Astrocyte (in vitro differentiated cells and primary cell): ENCODE data around the gene REL.

Source experiments
- EZH2 ChIP-seq: IDR thresholded peaks from 2 replicates; pipeline ENCODE4 v1.6.1; 2012; ENCODE audit warnings: mild to moderate bottlenecking, low read length, inconsistent platforms; ENCODE audit not compliant: insufficient read depth
- TF ChIP-seq, protein P1 (sequence below): IDR thresholded peaks from 2 replicates; pipeline ENCODE4 v1.5.1; 2011; ENCODE audit warnings: low read depth, mild to moderate bottlenecking, inconsistent platforms, low read length, moderate library complexity; ENCODE audit not compliant: insufficient read depth

DNA sequence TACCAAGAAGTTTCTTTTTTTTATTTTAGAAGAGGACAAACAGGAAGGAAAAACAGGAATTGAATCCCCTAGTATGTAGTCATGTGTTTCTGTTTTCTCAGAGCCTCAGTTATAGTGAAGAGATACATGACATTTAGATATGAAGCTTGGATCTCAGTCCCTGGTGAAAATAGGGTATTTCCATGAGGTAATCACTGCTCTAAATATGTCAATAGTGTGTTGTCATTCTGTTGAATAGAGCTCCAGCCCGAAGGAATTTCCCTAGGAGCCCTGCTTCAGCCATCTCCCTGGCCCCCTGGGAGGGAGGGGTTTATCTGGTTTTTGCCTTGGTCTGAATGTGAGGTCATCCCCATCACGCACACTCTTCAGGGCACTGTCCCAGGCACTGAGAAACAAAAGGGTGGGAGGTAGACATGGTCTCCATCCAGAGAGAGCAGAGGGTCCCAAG, 47.1 kb upstream of the REL start:
- TF ChIP-seq, protein P1, sequence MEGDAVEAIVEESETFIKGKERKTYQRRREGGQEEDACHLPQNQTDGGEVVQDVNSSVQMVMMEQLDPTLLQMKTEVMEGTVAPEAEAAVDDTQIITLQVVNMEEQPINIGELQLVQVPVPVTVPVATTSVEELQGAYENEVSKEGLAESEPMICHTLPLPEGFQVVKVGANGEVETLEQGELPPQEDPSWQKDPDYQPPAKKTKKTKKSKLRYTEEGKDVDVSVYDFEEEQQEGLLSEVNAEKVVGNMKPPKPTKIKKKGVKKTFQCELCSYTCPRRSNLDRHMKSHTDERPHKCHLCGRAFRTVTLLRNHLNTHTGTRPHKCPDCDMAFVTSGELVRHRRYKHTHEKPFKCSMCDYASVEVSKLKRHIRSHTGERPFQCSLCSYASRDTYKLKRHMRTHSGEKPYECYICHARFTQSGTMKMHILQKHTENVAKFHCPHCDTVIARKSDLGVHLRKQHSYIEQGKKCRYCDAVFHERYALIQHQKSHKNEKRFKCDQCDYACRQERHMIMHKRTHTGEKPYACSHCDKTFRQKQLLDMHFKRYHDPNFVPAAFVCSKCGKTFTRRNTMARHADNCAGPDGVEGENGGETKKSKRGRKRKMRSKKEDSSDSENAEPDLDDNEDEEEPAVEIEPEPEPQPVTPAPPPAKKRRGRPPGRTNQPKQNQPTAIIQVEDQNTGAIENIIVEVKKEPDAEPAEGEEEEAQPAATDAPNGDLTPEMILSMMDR = no peak
- no peak for TF ChIP-seq EZH2
